OCI-LY1 (cell line): ENCODE data around the gene BRF1.

Source experiments
- H2AFZ ChIP-seq: fragments of 200-600 bp; sonication (generic), shearing (Covaris generic); 2 replicates; pipeline ENCODE4 v1.6.0; 2014; ENCODE audit warnings: antibody characterized with exemption, mild to moderate bottlenecking, low read length
- H3F3A ChIP-seq: fragments of 200-600 bp; sonication (generic), shearing (Covaris generic); 2 replicates; pipeline ENCODE4 v1.6.0; 2014; ENCODE audit warnings: mild to moderate bottlenecking, antibody characterized with exemption, low read length, moderate library complexity; ENCODE audit not compliant: insufficient read depth
- H3K27ac ChIP-seq: fragments of 200-600 bp; sonication (generic); 2 replicates; pipeline ENCODE4 v1.5.1; 2014; ENCODE audit warnings: low read length, mixed run types, mild to moderate bottlenecking, low read depth; ENCODE audit not compliant: poor library complexity, severe bottlenecking
- H3K27me3 ChIP-seq: fragments of 200-600 bp; sonication (generic); 2 replicates; pipeline ENCODE4 v1.6.0; 2014; ENCODE audit warnings: antibody characterized with exemption, mild to moderate bottlenecking, low read length, moderate library complexity; ENCODE audit not compliant: insufficient read depth
- H3K36me3 ChIP-seq: fragments of 200-600 bp; sonication (generic); 2 replicates; pipeline ENCODE4 v1.6.1; 2014; ENCODE audit warnings: mild to moderate bottlenecking, antibody characterized with exemption, low read length, moderate library complexity, mixed read lengths; ENCODE audit not compliant: insufficient read depth
- H3K4me1 ChIP-seq: fragments of 200-600 bp; sonication (generic); 2 replicates; pipeline ENCODE4 v1.5.1; 2014; ENCODE audit warnings: mild to moderate bottlenecking, low read length, moderate library complexity; ENCODE audit not compliant: insufficient read depth, severe bottlenecking
- H3K4me2 ChIP-seq: fragments of 200-600 bp; sonication (generic), shearing (Covaris generic); 2 replicates; pipeline ENCODE4 v1.6.1; 2014; ENCODE audit warnings: low read length
- H3K4me3 ChIP-seq: fragments of 200-600 bp; sonication (generic); 2 replicates; pipeline ENCODE4 v1.5.1; 2014; ENCODE audit warnings: low read length, low read depth, mild to moderate bottlenecking, mixed read lengths; ENCODE audit not compliant: poor library complexity, severe bottlenecking
- H3K79me2 ChIP-seq: fragments of 200-600 bp; shearing (Covaris generic); 2 replicates; pipeline ENCODE4 v1.6.1; 2016; ENCODE audit warnings: mixed run types, low read length, mixed read lengths; ENCODE audit not compliant: insufficient read depth
- H3K9ac ChIP-seq: fragments of 200-600 bp; sonication (generic), shearing (Covaris generic); 2 replicates; pipeline ENCODE4 v1.6.1; 2014; ENCODE audit warnings: mild to moderate bottlenecking, low read length, mixed read lengths
- H3K9me2 ChIP-seq: fragments of 200-600 bp; sonication (generic), shearing (Covaris generic); 2 replicates; pipeline ENCODE4 v1.6.1; 2014; ENCODE audit warnings: low read depth, mild to moderate bottlenecking, low read length, mixed read lengths
- H3K9me3 ChIP-seq: fragments of 200-600 bp; shearing (Covaris generic); 2 replicates; pipeline ENCODE4 v1.6.1; 2014; ENCODE audit warnings: low read length, mixed read lengths
- H4K20me1 ChIP-seq: fragments of 200-600 bp; sonication (generic), shearing (Covaris generic); 2 replicates; pipeline ENCODE4 v1.6.0; 2016; ENCODE audit warnings: mild to moderate bottlenecking, low read length; ENCODE audit not compliant: insufficient read depth
- EZH2 ChIP-seq: fragments of 200-600 bp; sonication (generic), shearing (Covaris generic); IDR thresholded peaks from 2 replicates; pipeline ENCODE4 v1.8.0; 2017; ENCODE audit warnings: borderline replicate concordance, mixed run types, mild to moderate bottlenecking, antibody characterized with exemption, low read length, moderate library complexity, mixed read lengths
- TF ChIP-seq, protein P1 (sequence below): fragments of 200-600 bp; sonication (generic), shearing (Covaris generic); IDR thresholded peaks from 2 replicates; pipeline ENCODE4 v1.5.1; 2017; ENCODE audit warnings: mild to moderate bottlenecking, antibody characterized with exemption, low read length, moderate library complexity, mixed read lengths

BRF1 gene

DNA sequence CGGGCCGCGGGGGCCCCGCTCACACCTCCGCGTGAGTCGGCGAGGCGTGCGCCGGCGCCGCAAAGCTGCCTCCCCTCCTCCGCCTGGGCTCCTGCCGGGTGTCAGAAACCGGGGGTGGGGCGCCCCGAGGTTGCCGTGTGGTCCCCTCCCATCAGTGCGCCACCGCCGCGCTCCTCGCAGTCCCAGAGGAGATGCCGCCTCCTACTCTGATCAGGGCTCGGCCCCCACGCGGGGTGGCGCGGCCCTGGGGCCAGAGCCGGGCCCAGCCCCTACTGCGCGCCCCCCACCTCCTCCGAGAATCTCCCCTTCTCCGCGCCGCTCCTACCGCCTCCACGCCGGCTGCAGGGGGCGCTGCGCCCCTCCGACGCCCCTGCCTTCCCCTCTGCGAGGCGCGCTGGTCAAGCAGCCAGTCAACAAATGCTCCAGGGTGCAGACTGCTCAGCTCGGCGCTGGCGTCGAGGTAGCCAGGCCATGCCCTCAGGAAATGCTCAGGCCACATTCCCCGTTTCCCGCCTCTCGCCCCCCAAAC is 131.8 kb downstream of the BRF1 start:
- H3K4me2 ChIP-seq, result peak overlapping the region; percentile 75
- H3K9me3 ChIP-seq, result no peaks in the 10 kb centered on the region
- no peak for TF ChIP-seq EZH2
- TF ChIP-seq, protein P1, sequence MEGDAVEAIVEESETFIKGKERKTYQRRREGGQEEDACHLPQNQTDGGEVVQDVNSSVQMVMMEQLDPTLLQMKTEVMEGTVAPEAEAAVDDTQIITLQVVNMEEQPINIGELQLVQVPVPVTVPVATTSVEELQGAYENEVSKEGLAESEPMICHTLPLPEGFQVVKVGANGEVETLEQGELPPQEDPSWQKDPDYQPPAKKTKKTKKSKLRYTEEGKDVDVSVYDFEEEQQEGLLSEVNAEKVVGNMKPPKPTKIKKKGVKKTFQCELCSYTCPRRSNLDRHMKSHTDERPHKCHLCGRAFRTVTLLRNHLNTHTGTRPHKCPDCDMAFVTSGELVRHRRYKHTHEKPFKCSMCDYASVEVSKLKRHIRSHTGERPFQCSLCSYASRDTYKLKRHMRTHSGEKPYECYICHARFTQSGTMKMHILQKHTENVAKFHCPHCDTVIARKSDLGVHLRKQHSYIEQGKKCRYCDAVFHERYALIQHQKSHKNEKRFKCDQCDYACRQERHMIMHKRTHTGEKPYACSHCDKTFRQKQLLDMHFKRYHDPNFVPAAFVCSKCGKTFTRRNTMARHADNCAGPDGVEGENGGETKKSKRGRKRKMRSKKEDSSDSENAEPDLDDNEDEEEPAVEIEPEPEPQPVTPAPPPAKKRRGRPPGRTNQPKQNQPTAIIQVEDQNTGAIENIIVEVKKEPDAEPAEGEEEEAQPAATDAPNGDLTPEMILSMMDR, result peak; percentile 86
- no peaks in the 10 kb centered on the region for H3K9me2 ChIP-seq
- no peaks in the 10 kb centered on the region for H3K79me2 ChIP-seq
- no peak overlapping the region for H3K27ac ChIP-seq
- H3F3A ChIP-seq, result no peaks in the 10 kb centered on the region
- peak overlapping the region; percentile 23; the same call in 1 of the 2 replicates for H3K9ac ChIP-seq
- H2AFZ ChIP-seq, result no peak overlapping the region
- no peaks in the 10 kb centered on the region for H4K20me1 ChIP-seq
- H3K4me1 ChIP-seq, result peaks cover 11% of the 10 kb centered on the region
- no peaks in the 10 kb centered on the region for H3K36me3 ChIP-seq
- H3K4me3 ChIP-seq, result peak overlapping the region; percentile 52
- peaks cover 10% of the 10 kb centered on the region; the same call in 1 of the 2 replicates for H3K27me3 ChIP-seq

DNA sequence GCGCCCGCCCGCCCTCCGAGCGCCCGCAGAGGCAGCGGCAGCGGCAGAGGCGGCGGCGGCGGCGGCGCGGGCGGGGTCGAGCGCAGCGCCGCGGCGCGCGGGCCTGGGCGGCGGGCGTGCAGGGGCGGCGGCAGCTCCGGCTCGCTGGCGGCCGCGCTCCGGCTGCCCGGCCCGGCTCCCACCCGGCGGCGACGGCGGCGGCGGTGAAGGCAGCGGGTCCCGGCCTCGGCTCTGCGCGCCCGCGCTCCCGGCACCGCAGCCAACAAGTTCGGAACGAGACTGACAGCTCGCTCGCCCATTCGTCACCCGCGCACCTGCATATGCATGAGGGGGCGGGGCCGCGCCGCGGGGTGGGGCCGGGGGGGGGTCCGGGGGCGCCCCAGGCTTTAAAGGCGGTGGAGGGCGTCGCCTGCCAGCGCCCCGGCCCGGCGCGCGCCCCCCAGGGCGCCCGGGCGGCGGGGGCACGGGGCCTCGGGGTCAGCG is 132.3 kb downstream of the BRF1 start, which contains the start of gene JAG2:
Gene JAG2, minus strand, starts transcription at position 281 of the 483 bp plus-strand sequence. CDS start 356 bp downstream, outside the sequence.
- no peak for TF ChIP-seq EZH2
- TF ChIP-seq, protein P1, result no peak
- peak within 1 kb of the TSS; percentile 23; the same call in 1 of the 2 replicates for H3K9ac ChIP-seq
- H3K36me3 ChIP-seq, result no peaks in the 10 kb centered on the region
- H2AFZ ChIP-seq, result no peak within 1 kb of the TSS
- no peaks in the 10 kb centered on the region for H3K9me3 ChIP-seq
- H3K27me3 ChIP-seq, result peaks cover 10% of the 10 kb centered on the region; the same call in 1 of the 2 replicates
- H3K79me2 ChIP-seq, result no peaks in the 10 kb centered on the region
- peaks cover 11% of the 10 kb centered on the region for H3K4me1 ChIP-seq
- peak within 1 kb of the TSS; percentile 59 for H3K4me3 ChIP-seq
- no peaks in the 10 kb centered on the region for H3K9me2 ChIP-seq
- H3K4me2 ChIP-seq, result peak within 1 kb of the TSS; percentile 77
- H3K27ac ChIP-seq, result no peak within 1 kb of the TSS
- no peaks in the 10 kb centered on the region for H4K20me1 ChIP-seq
- H3F3A ChIP-seq, result no peaks in the 10 kb centered on the region

DNA sequence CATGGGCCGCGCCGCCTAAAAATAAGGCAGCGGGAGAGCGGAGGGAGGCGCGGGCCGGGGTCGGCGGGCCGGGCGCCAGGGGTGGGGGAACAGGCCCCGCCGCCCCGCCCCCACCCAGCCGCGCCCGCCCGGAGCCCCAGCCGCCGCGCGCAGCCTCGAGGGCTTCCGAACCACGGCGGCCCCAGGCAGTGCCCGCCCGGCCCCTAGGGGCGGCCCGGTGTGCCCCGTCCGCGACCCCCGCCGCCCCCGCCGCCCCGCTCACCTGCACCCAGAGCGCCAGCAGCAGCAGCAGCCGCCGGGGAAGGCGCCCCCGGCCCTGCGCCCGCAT is 132.7 kb downstream of the BRF1 start:
- TF ChIP-seq EZH2, result no peak
- TF ChIP-seq, protein P1, result no peak

More for the DNA sequence above, 132.7 kb downstream of the BRF1 start:
- no peak overlapping the region; the same call in 1 of the 2 replicates for H3K9ac ChIP-seq
- H3K27me3 ChIP-seq, result peaks cover 10% of the 10 kb centered on the region; the same call in 1 of the 2 replicates
- H3K79me2 ChIP-seq, result no peaks in the 10 kb centered on the region
- no peak overlapping the region for H3K27ac ChIP-seq
- no peaks in the 10 kb centered on the region for H3K9me3 ChIP-seq
- peak overlapping the region; percentile 77 for H3K4me2 ChIP-seq
- no peaks in the 10 kb centered on the region for H4K20me1 ChIP-seq
- no peaks in the 10 kb centered on the region for H3K36me3 ChIP-seq
- H3K4me3 ChIP-seq, result peak overlapping the region; percentile 59
- no peaks in the 10 kb centered on the region for H3F3A ChIP-seq
- peaks cover 11% of the 10 kb centered on the region for H3K4me1 ChIP-seq
- no peaks in the 10 kb centered on the region for H3K9me2 ChIP-seq
- H2AFZ ChIP-seq, result no peak overlapping the region
